ENCODE measurements around the gene MEGF11. TPM values are rescaled to one million over a fixed set of nuclear protein-coding genes. Genes with fewer than 3 reads are reported as not detected.

The MEGF11 gene
- total RNA-seq, 2 experiments from 2014 or later = 3.3 to 6.8 TPM

GRCh38 chr15:65958835-65959234, 294.7 kb downstream of the MEGF11 start:
- H3K4me3 ChIP-seq (ENCODE audit: low read depth, low read length, poor library complexity, severe bottlenecking) = no peak overlapping the region
- ChIA-PET CTCF (ENCODE audit: unreplicated experiment) (no interaction called here), POLR2A (interaction anchor here (0.7 kb wide), 1 partner anchor 319 kb away, joined by 3 read pairs; no protein-coding TSS in a partner anchor)
- H3K4me2 ChIP-seq (ENCODE audit: low read length) = no peak overlapping the region
- H3K27ac ChIP-seq (ENCODE audit: low read depth, low read length, poor library complexity, severe bottlenecking) = no peak overlapping the region
- no peaks in the 10 kb centered on the region for H4K20me1 ChIP-seq (ENCODE audit: insufficient read depth, low read length)
- H2AFZ ChIP-seq (ENCODE audit: low read length) = no peak overlapping the region
- no peaks in the 10 kb centered on the region for H3K79me2 ChIP-seq (ENCODE audit: insufficient read depth, low read depth, low read length)
- DNase-seq (ENCODE audit: low spot score) = no peak
- H3K9me3 ChIP-seq (ENCODE audit: low read length) = no peaks in the 10 kb centered on the region
- TF ChIP-seq EZH2phosphoT487 (IDR thresholded peaks at IDR 0.05; ENCODE audit: borderline replicate concordance, low read depth, low read length) = no peak
- no peaks in the 10 kb centered on the region for H3K36me3 ChIP-seq (ENCODE audit: insufficient read depth, low read length)
- H3K9me2 ChIP-seq (ENCODE audit: insufficient read depth, low read length) = no peaks in the 10 kb centered on the region
- intact Hi-C loops (cut with micrococcal nuclease; ENCODE audit: unreplicated experiment) = no loop called here
- BruUV-seq (replicated peaks) = no TSS peak
- H3K4me1 ChIP-seq (ENCODE audit: insufficient read depth, low read length, poor library complexity, severe bottlenecking) = peaks cover 14% of the 10 kb centered on the region

GRCh38 chr15:65957451-65957850, 296.1 kb downstream of the MEGF11 start:
- no peak overlapping the region for H3K4me2 ChIP-seq (ENCODE audit: low read length)
- TF ChIP-seq EZH2phosphoT487 (IDR thresholded peaks at IDR 0.05; ENCODE audit: borderline replicate concordance, low read depth, low read length) = no peak
- CTCF ChIA-PET (ENCODE audit: unreplicated experiment) = no interaction called here
- H3K9me2 ChIP-seq (ENCODE audit: insufficient read depth, low read length) = no peaks in the 10 kb centered on the region
- H3K9me3 ChIP-seq (ENCODE audit: low read length) = no peaks in the 10 kb centered on the region
- no peak overlapping the region for H3K4me3 ChIP-seq (ENCODE audit: low read depth, low read length, poor library complexity, severe bottlenecking)
- no peaks in the 10 kb centered on the region for H3K79me2 ChIP-seq (ENCODE audit: insufficient read depth, low read depth, low read length)
- no peak overlapping the region for H3K27ac ChIP-seq (ENCODE audit: low read depth, low read length, poor library complexity, severe bottlenecking)
- DNase-seq (ENCODE audit: low spot score) = no peak
- no peak overlapping the region for H2AFZ ChIP-seq (ENCODE audit: low read length)
- no TSS peak for BruUV-seq (replicated peaks)
- POLR2A ChIA-PET = no interaction called here
- peaks cover 19% of the 10 kb centered on the region for H3K4me1 ChIP-seq (ENCODE audit: insufficient read depth, low read length, poor library complexity, severe bottlenecking)
- H3K36me3 ChIP-seq (ENCODE audit: insufficient read depth, low read length) = no peaks in the 10 kb centered on the region
- no peaks in the 10 kb centered on the region for H4K20me1 ChIP-seq (ENCODE audit: insufficient read depth, low read length)
- intact Hi-C loops (cut with micrococcal nuclease; ENCODE audit: unreplicated experiment) = no loop called here

GRCh38 chr15:65956899-65957298, 296.7 kb downstream of the MEGF11 start:
- ChIA-PET POLR2A (no interaction called here), CTCF (ENCODE audit: unreplicated experiment) (no interaction called here)
- Histone ChIP-seq H3K9me2 (ENCODE audit: insufficient read depth, low read length) (no peaks in the 10 kb centered on the region), H3K9me3 (ENCODE audit: low read length) (no peaks in the 10 kb centered on the region), H4K20me1 (ENCODE audit: insufficient read depth, low read length) (no peaks in the 10 kb centered on the region), H3K36me3 (ENCODE audit: insufficient read depth, low read length) (no peaks in the 10 kb centered on the region), H3K4me1 (ENCODE audit: insufficient read depth, low read length, poor library complexity, severe bottlenecking) (peaks cover 19% of the 10 kb centered on the region), H2AFZ (ENCODE audit: low read length) (no peak overlapping the region), H3K27ac (ENCODE audit: low read depth, low read length, poor library complexity, severe bottlenecking) (no peak overlapping the region), H3K4me2 (ENCODE audit: low read length) (no peak overlapping the region), H3K79me2 (ENCODE audit: insufficient read depth, low read depth, low read length) (no peaks in the 10 kb centered on the region), H3K4me3 (ENCODE audit: low read depth, low read length, poor library complexity, severe bottlenecking) (no peak overlapping the region)
- TF ChIP-seq CTCF (conservative IDR thresholded peaks at IDR 0.05; ENCODE audit: low read length) = no peak
- no TSS peak for BruUV-seq (replicated peaks)
- DNase-seq (ENCODE audit: low spot score) = no peak
- intact Hi-C loops (cut with micrococcal nuclease; ENCODE audit: unreplicated experiment) = no loop called here

GRCh38 chr15:65956307-65956706, 297.2 kb downstream of the MEGF11 start:
- no peak overlapping the region for H3K4me2 ChIP-seq (ENCODE audit: low read length)
- no peaks in the 10 kb centered on the region for H3K9me2 ChIP-seq (ENCODE audit: insufficient read depth, low read length)
- TF ChIP-seq EZH2phosphoT487 (IDR thresholded peaks at IDR 0.05; ENCODE audit: borderline replicate concordance, low read depth, low read length) (no peak), CTCF (conservative IDR thresholded peaks at IDR 0.05; ENCODE audit: low read length) (no peak)
- H4K20me1 ChIP-seq (ENCODE audit: insufficient read depth, low read length) = no peaks in the 10 kb centered on the region
- H3K79me2 ChIP-seq (ENCODE audit: insufficient read depth, low read depth, low read length) = no peaks in the 10 kb centered on the region
- POLR2A ChIA-PET = no interaction called here
- H3K27ac ChIP-seq (ENCODE audit: low read depth, low read length, poor library complexity, severe bottlenecking) = no peak overlapping the region
- no peaks in the 10 kb centered on the region for H3K9me3 ChIP-seq (ENCODE audit: low read length)
- peaks cover 19% of the 10 kb centered on the region for H3K4me1 ChIP-seq (ENCODE audit: insufficient read depth, low read length, poor library complexity, severe bottlenecking)
- DNase-seq (ENCODE audit: low spot score) = no peak
- H3K4me3 ChIP-seq (ENCODE audit: low read depth, low read length, poor library complexity, severe bottlenecking) = no peak overlapping the region
- no peaks in the 10 kb centered on the region for H3K36me3 ChIP-seq (ENCODE audit: insufficient read depth, low read length)
- BruUV-seq (replicated peaks) = no TSS peak
- no peak overlapping the region for H2AFZ ChIP-seq (ENCODE audit: low read length)
- intact Hi-C loops (cut with micrococcal nuclease; ENCODE audit: unreplicated experiment) = no loop called here
- CTCF ChIA-PET (ENCODE audit: unreplicated experiment) = no interaction called here
